ENCODE measurements around the gene SFMBT1. TPM values are rescaled to one million over a fixed set of nuclear protein-coding genes. Genes with fewer than 3 reads are reported as not detected.

SFMBT1 gene
- polyA plus RNA-seq, 1 experiment = 2.0 TPM

- no peak for DNase-seq (ENCODE audit: low read depth, low spot score)
- ChIA-PET CTCF (interaction anchor here (1.6 kb wide), 1 partner anchor 12 kb away, joined by 4 read pairs; no protein-coding TSS in a partner anchor), POLR2A (no interaction called here)
- H3K9me3 ChIP-seq (ENCODE audit: control insufficient read depth, insufficient read depth, low read length) = no peaks in the 10 kb centered on the region; the same call in 1 of the 2 replicates
- H3K4me3 ChIP-seq (ENCODE audit: low read depth, low read length) = no peak overlapping the region
- no peaks in the 10 kb centered on the region for H3K27me3 ChIP-seq (ENCODE audit: control insufficient read depth, insufficient read depth, low read length)
- no peak for TF ChIP-seq CTCF (IDR thresholded peaks at IDR 0.05; ENCODE audit: low read depth, low read length)
- no peak overlapping the region for H3K27ac ChIP-seq (ENCODE audit: low read depth, low read length)
Measured at GRCh38 chr3:53085476-53085875, 39.6 kb upstream of the SFMBT1 start.

- Histone ChIP-seq H3K27ac (ENCODE audit: low read depth, low read length) (no peak overlapping the region), H3K4me3 (ENCODE audit: low read depth, low read length) (no peak overlapping the region), H3K27me3 (ENCODE audit: control insufficient read depth, insufficient read depth, low read length) (no peaks in the 10 kb centered on the region), H3K9me3 (ENCODE audit: control insufficient read depth, insufficient read depth, low read length) (no peaks in the 10 kb centered on the region; the same call in 1 of the 2 replicates)
- ChIA-PET CTCF (interaction anchor here (0.8 to 1.3 kb wide), 4 partner anchors 11 to 30 kb away, joined by 3 to 9 read pairs (median 4); no protein-coding TSS in a partner anchor), POLR2A (interaction anchor here (0.7 kb wide), 1 partner anchor 10 kb away, joined by 3 read pairs; no protein-coding TSS in a partner anchor)
- TF ChIP-seq CTCF (IDR thresholded peaks at IDR 0.05; ENCODE audit: low read depth, low read length) = no peak
- DNase-seq (ENCODE audit: low read depth, low spot score) = no peak
Measured at GRCh38 chr3:53084310-53085001, 38.6 kb upstream of the SFMBT1 start.

GRCh38 chr3:53083949-53084309, 38.1 kb upstream of the SFMBT1 start:
- no peak for DNase-seq (ENCODE audit: low read depth, low spot score)
- TF ChIP-seq CTCF (IDR thresholded peaks at IDR 0.05; ENCODE audit: low read depth, low read length) = no peak
- ChIA-PET POLR2A (interaction anchor here (0.7 kb wide), 1 partner anchor 10 kb away, joined by 3 read pairs; no protein-coding TSS in a partner anchor), CTCF (interaction anchor here (0.8 to 1.3 kb wide), 4 partner anchors 11 to 31 kb away, joined by 3 to 9 read pairs (median 4); no protein-coding TSS in a partner anchor)
- H3K9me3 ChIP-seq (ENCODE audit: control insufficient read depth, insufficient read depth, low read length) = no peaks in the 10 kb centered on the region; the same call in 1 of the 2 replicates
- no peaks in the 10 kb centered on the region for H3K27me3 ChIP-seq (ENCODE audit: control insufficient read depth, insufficient read depth, low read length)
- H3K27ac ChIP-seq (ENCODE audit: low read depth, low read length) = no peak overlapping the region
- H3K4me3 ChIP-seq (ENCODE audit: low read depth, low read length) = no peak overlapping the region

- CTCF ChIA-PET = interaction anchor here (0.6 to 1.3 kb wide), 6 partner anchors 9 to 108 kb away, joined by 3 to 9 read pairs (median 4); partner anchors contain the start of gene SFMBT1
- no peak for DNase-seq (ENCODE audit: low read depth, low spot score)
- H3K9me3 ChIP-seq (ENCODE audit: control insufficient read depth, insufficient read depth, low read length) = no peaks in the 10 kb centered on the region; the same call in 1 of the 2 replicates
- POLR2A ChIA-PET = interaction anchor here (0.7 kb wide), 1 partner anchor 9 kb away, joined by 3 read pairs; no protein-coding TSS in a partner anchor
- no peak overlapping the region for H3K4me3 ChIP-seq (ENCODE audit: low read depth, low read length)
- no peaks in the 10 kb centered on the region for H3K27me3 ChIP-seq (ENCODE audit: control insufficient read depth, insufficient read depth, low read length)
- no peak overlapping the region for H3K27ac ChIP-seq (ENCODE audit: low read depth, low read length)
- TF ChIP-seq CTCF (IDR thresholded peaks at IDR 0.05; ENCODE audit: low read depth, low read length) = no peak
Measured at GRCh38 chr3:53083521-53083920, 37.6 kb upstream of the SFMBT1 start.

- POLR2A ChIA-PET = no interaction called here
- Histone ChIP-seq H3K27me3 (ENCODE audit: control insufficient read depth, insufficient read depth, low read length) (no peaks in the 10 kb centered on the region), H3K9me3 (ENCODE audit: control insufficient read depth, insufficient read depth, low read length) (no peaks in the 10 kb centered on the region; the same call in 1 of the 2 replicates), H3K4me3 (ENCODE audit: low read depth, low read length) (no peak overlapping the region), H3K27ac (ENCODE audit: low read depth, low read length) (no peak overlapping the region)
- no peak for TF ChIP-seq CTCF (IDR thresholded peaks at IDR 0.05; ENCODE audit: low read depth, low read length)
- CTCF ChIA-PET = interaction anchor here (0.6 to 1.4 kb wide), 4 partner anchors 8 to 109 kb away, joined by 3 to 5 read pairs (median 4); partner anchors contain the start of gene SFMBT1
- no peak for DNase-seq (ENCODE audit: low read depth, low spot score)
Measured at GRCh38 chr3:53082736-53083135, 36.9 kb upstream of the SFMBT1 start.
